ENCODE data around the gene KCNJ9. TPM values are rescaled to one million over a fixed set of nuclear protein-coding genes. Genes with fewer than 3 reads are reported as not detected.

Gene KCNJ9
- total RNA-seq = under 1 TPM in 1 of 2 donors, not detected in 1; 0.08 TPM

DNA sequence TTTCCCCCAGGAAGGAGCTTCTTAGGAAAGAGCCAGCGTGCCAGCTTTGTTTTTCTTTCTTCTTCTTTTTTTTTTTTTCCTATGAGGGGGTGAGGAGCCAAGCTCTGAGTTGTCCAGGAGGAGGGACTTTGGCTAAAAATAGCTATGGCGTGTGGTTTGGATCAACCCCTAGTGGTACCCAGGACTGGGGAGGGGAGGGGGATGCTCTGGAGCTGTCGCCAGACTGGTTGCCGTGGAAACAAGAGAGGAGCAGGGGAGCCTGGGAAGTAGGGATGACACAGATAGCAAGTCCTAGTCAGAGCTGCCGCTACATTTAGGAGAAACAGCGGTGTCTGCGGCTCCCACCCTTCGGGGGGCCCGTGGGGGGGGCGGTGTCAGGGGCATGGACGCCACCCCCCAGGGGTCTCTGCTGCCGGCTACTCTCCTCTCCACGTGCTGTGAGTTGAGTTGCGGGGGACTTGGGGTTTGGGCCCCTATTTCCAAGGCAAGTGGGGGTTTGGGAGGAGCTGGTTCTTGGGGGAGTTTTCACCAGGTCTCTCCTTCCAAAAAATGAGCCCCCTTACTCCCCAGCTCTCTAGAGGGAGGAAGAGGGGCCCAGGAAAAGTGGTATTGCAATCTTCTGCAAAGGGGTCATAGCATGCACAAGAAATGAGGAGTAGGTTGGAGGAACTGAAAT, at the start of gene KCNJ9:
Gene KCNJ9, plus strand, starts transcription at position 278 of the 676 bp plus-strand sequence. CDS start 2,493 bp downstream, outside the sequence.
- DNase-seq (ENCODE audit: low spot score) = no peak
- peaks cover 0 to 11% of the 10 kb centered on the region in 2 donors for H3K4me1 ChIP-seq
- no peaks in the 10 kb centered on the region for H3K27me3 ChIP-seq
- no peaks in the 10 kb centered on the region for H3K36me3 ChIP-seq
- no peak within 1 kb of the TSS for H3K4me3 ChIP-seq
- TF ChIP-seq, protein P1, sequence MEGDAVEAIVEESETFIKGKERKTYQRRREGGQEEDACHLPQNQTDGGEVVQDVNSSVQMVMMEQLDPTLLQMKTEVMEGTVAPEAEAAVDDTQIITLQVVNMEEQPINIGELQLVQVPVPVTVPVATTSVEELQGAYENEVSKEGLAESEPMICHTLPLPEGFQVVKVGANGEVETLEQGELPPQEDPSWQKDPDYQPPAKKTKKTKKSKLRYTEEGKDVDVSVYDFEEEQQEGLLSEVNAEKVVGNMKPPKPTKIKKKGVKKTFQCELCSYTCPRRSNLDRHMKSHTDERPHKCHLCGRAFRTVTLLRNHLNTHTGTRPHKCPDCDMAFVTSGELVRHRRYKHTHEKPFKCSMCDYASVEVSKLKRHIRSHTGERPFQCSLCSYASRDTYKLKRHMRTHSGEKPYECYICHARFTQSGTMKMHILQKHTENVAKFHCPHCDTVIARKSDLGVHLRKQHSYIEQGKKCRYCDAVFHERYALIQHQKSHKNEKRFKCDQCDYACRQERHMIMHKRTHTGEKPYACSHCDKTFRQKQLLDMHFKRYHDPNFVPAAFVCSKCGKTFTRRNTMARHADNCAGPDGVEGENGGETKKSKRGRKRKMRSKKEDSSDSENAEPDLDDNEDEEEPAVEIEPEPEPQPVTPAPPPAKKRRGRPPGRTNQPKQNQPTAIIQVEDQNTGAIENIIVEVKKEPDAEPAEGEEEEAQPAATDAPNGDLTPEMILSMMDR (IDR thresholded peaks at IDR 0.05) = no peak
- no peaks in the 10 kb centered on the region for H3K9me3 ChIP-seq
- H3K27ac ChIP-seq = no peak within 1 kb of the TSS

DNA sequence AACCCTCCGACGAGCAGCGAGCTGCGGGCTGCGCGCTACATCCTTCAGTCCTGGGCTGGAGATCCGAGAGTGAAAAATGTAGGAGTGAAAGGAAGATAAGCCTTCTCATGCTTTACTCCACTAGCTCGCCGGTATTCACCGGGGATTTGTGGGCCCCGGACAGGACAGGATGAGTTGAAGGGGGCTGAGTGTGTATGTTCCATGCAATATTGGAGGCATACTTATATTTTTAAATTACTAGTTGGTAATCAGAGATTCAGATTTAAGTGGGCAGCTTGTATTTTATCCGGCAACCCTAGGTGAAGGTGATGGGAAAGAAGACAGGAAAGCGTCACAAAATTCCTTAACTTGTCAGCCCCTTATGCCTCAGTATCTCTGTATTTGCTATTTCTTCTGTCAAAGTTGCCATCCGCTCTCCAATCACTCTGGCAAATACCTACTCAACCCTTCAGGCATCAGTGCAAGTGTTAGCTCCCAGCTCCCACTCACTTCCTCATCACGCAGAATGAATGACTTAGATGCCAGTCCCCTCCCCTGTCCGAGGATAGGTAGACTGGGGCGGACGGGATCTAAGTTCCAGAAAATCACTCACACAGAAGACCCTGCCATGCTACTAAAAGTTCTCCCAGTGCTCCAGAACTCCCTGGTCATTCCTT, 49.0 kb upstream of the KCNJ9 start:
- no peak for DNase-seq (ENCODE audit: low spot score)
- H3K4me3 ChIP-seq = peak overlapping the region; percentile 86 to 87
- no peaks in the 10 kb centered on the region for H3K27me3 ChIP-seq
- TF ChIP-seq, protein P1 (IDR thresholded peaks at IDR 0.05) = no peak
- no peaks in the 10 kb centered on the region for H3K9me3 ChIP-seq
- no peaks in the 10 kb centered on the region for H3K36me3 ChIP-seq
- peaks cover 0 to 22% of the 10 kb centered on the region in 2 donors for H3K4me1 ChIP-seq
- H3K27ac ChIP-seq = peak overlapping the region; percentile 81 to 82

DNA sequence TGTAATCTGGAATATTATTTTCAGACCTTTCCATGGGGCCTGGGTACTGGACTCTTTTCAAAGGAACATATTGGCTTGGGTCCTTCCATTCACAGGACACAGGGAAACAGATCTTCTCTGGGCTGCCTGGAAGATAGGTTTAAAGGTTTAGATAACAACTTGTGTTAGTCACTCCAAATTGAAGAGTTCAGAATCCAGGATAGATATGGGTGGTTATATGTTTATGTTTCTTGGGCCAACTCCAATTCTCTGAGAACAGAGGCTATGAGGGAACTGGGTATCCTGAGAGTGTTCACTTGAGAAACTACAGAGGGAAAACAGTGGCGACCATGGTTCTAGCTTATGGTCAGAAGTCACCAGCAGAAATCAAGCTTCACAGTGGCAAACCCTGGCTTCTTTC, 40.9 kb upstream of the KCNJ9 start:
- no peak for DNase-seq (ENCODE audit: low spot score)
- H3K4me1 ChIP-seq = no peaks in the 10 kb centered on the region

DNA sequence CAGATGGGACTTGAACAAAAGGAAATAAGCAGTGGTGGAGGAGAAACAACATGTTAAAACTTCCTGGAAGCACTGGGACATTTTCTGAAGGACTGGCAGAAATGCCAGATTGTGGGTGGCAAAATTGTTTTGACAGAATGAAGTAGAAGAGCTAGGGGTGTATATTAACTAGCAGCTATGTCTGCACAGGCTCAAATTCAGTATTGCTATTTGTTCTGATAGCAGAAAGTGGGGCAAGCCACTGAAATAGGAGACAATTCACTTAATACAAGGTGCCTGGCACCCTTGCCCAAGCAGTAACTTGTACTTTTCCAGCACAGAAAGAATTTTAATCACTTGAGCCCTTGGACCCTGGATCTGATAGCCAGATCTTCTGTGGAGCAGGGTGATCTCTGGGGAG, 37.8 kb upstream of the KCNJ9 start:
- H3K9me3 ChIP-seq = no peaks in the 10 kb centered on the region
- no peaks in the 10 kb centered on the region for H3K36me3 ChIP-seq
- H3K4me3 ChIP-seq = no peak overlapping the region
- no peak overlapping the region for H3K27ac ChIP-seq
- TF ChIP-seq, protein P1 (IDR thresholded peaks at IDR 0.05) = no peak
- H3K27me3 ChIP-seq = no peaks in the 10 kb centered on the region
- H3K4me1 ChIP-seq = peaks cover 0 to 13% of the 10 kb centered on the region in 2 donors
- no peak for DNase-seq (ENCODE audit: low spot score)

More for the DNA sequence above, 40.9 kb upstream of the KCNJ9 start:
- Histone ChIP-seq H3K36me3 (no peaks in the 10 kb centered on the region), H3K27ac (no peak overlapping the region), H3K27me3 (no peaks in the 10 kb centered on the region), H3K9me3 (no peaks in the 10 kb centered on the region), H3K4me3 (no peak overlapping the region)
- TF ChIP-seq, protein P1 (IDR thresholded peaks at IDR 0.05) = no peak

DNA sequence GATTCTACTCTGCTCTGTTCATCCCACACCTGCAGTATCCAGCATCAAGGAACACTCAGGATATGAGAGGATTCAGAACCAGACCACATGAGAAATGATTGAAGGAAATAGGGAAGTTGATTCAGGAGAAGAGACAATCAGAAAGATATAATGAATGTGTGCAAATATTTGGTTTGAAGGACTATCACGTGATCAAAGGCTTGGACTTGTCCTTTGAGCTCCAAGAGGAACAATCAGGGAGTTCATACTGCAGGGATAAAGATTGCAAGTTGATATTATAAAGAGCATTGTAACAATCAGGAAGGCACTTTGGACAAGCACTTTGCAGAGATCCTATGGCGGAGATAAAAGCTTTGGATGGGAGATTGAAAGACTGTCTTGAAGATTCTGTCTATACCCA, 35.7 kb upstream of the KCNJ9 start:
- Histone ChIP-seq H3K9me3 (no peaks in the 10 kb centered on the region), H3K27me3 (no peaks in the 10 kb centered on the region), H3K4me3 (no peak overlapping the region), H3K27ac (no peak overlapping the region), H3K4me1 (peaks cover 0 to 13% of the 10 kb centered on the region in 2 donors), H3K36me3 (no peaks in the 10 kb centered on the region)
- no peak for DNase-seq (ENCODE audit: low spot score)
- TF ChIP-seq, protein P1 (IDR thresholded peaks at IDR 0.05) = no peak
